Endothelial cell of umbilical vein (primary cell): ENCODE measurements around the gene DIO1. TPM values are rescaled to one million over a fixed set of nuclear protein-coding genes. Genes with fewer than 3 reads are reported as not detected.

Source experiments
- BruUV-seq: library from RNA; stranded (reverse); fragments of 400-500 nt; replicated peaks from 2 replicates; lab custom pipeline; 2021; lab: Mats Ljungman, UMichigan
- CTCF ChIA-PET: fragments of 300-600, 350-600 bp; sonication (Branson Sonifier 250); formaldehyde crosslinking; loops from one replicate; lab custom pipeline; 2021; ENCODE audit warnings: antibody characterized with exemption, inconsistent platforms; lab: Charles Lee
- POLR2A ChIA-PET: fragments of 300-600, 350-600 bp; sonication (Branson Sonifier 250); formaldehyde crosslinking; loops from one replicate; lab custom pipeline; 2021; ENCODE audit warnings: antibody characterized with exemption, inconsistent platforms; lab: Charles Lee
- DNase-seq: peaks from one replicate; pipeline ENCODE4 v3.0.0-alpha.2; 2011; ENCODE audit warnings: low read depth, low spot score
- FAIRE-seq: peaks from 2 replicates; lab custom pipeline; 2011; peaks lifted over from hg19 to GRCh38; lab: Jason Lieb, UNC
- H2AFZ ChIP-seq: 2 replicates; pipeline ENCODE4 v1.6.0; 2012; ENCODE audit warnings: low read depth, low read length, control low read depth, inconsistent platforms
- H3K27ac ChIP-seq: 2 replicates; pipeline ENCODE4 v1.5.1; 2011; ENCODE audit warnings: low read depth, mild to moderate bottlenecking, control low read depth, low read length, moderate library complexity; ENCODE audit not compliant: insufficient read depth
- H3K27me3 ChIP-seq, 2 experiments: 2 replicates each; pipeline versions ENCODE4 v1.6.0 to v1.6.1; 2011; ENCODE audit warnings: low read length in 2 of 2, mixed read lengths in 1 of 2; ENCODE audit not compliant: control insufficient read depth in 2 of 2, insufficient read depth in 2 of 2
- H3K36me3 ChIP-seq, 2 experiments: 2 replicates in 1 of 2; 3 replicates in 1 of 2; pipeline ENCODE4 v1.5.1; 2011; ENCODE audit warnings: low read length in 2 of 2, mild to moderate bottlenecking in 1 of 2, moderate library complexity in 1 of 2; ENCODE audit not compliant: control insufficient read depth in 2 of 2, insufficient read depth in 2 of 2; ENCODE audit errors: extremely low read depth in 1 of 2
- H3K4me1 ChIP-seq: 3 replicates; pipeline ENCODE4 v1.5.1; 2011; ENCODE audit warnings: mild to moderate bottlenecking, low read length; ENCODE audit not compliant: control insufficient read depth, insufficient read depth; ENCODE audit errors: extremely low read depth
- H3K4me2 ChIP-seq: 2 replicates; pipeline ENCODE4 v1.6.1; 2011; ENCODE audit warnings: low read length, control low read depth, mixed read lengths; ENCODE audit not compliant: insufficient read depth
- H3K4me3 ChIP-seq, 3 experiments: fragments of 200-600 bp in 1 of 3; sonication (generic), shearing (Covaris generic) in 1 of 3; replicated peaks in 1 of 3; 2 replicates each; pipeline ENCODE4 v1.5.1; 2011 to 2016; ENCODE audit warnings: control low read depth in 3 of 3, low read length in 3 of 3, mild to moderate bottlenecking in 2 of 3, inconsistent platforms in 1 of 3, low read depth in 1 of 3, moderate library complexity in 1 of 3; ENCODE audit not compliant: insufficient read depth in 1 of 3
- H3K79me2 ChIP-seq: 2 replicates; pipeline ENCODE4 v1.6.0; 2012; ENCODE audit warnings: low read length, inconsistent platforms; ENCODE audit not compliant: control insufficient read depth, insufficient read depth
- H3K9ac ChIP-seq: replicated peaks from 2 replicates; pipeline ENCODE3; 2011; ENCODE audit warnings: low read length, control low read depth; ENCODE audit not compliant: insufficient read depth; ENCODE audit errors: extremely low read depth
- H3K9me1 ChIP-seq: replicated peaks from 3 replicates; pipeline ENCODE4 v1.6.0; 2011; ENCODE audit warnings: mild to moderate bottlenecking, low read length; ENCODE audit not compliant: control insufficient read depth, insufficient read depth; ENCODE audit errors: extremely low read depth
- H3K9me3 ChIP-seq: replicated peaks from 2 replicates; pipeline ENCODE4 v1.5.1; 2012; ENCODE audit warnings: low read length, inconsistent platforms; ENCODE audit not compliant: control insufficient read depth, insufficient read depth
- H4K20me1 ChIP-seq: replicated peaks from 2 replicates; pipeline ENCODE3; 2011; ENCODE audit warnings: mild to moderate bottlenecking, low read length; ENCODE audit not compliant: control insufficient read depth, insufficient read depth; ENCODE audit errors: extremely low read depth
- EZH2 ChIP-seq: IDR thresholded peaks from 2 replicates; pipeline ENCODE4 v1.6.1; 2012; ENCODE audit warnings: borderline replicate concordance, low read depth, mild to moderate bottlenecking, moderate library complexity, low read length, inconsistent platforms; ENCODE audit not compliant: severe bottlenecking
- FOS ChIP-seq: IDR thresholded peaks from 2 replicates; pipeline ENCODE4 v1.6.1; 2011; ENCODE audit warnings: mild to moderate bottlenecking, low read length, moderate library complexity, borderline replicate concordance; ENCODE audit not compliant: insufficient read depth
- GATA2 ChIP-seq: IDR thresholded peaks from 2 replicates; pipeline ENCODE4 v1.7.0; 2011; ENCODE audit warnings: low read depth, mild to moderate bottlenecking, moderate library complexity, mixed read lengths, low read length; ENCODE audit not compliant: insufficient read length, insufficient read depth
- JUN ChIP-seq: IDR thresholded peaks from 2 replicates; pipeline ENCODE4 v1.6.1; 2011; ENCODE audit warnings: borderline replicate concordance, low read depth; ENCODE audit not compliant: insufficient read length, insufficient read depth
- MYC ChIP-seq: IDR thresholded peaks from one replicate; pipeline ENCODE4 v1.6.1; 2011; ENCODE audit warnings: mild to moderate bottlenecking, low read depth, low read length
- POLR2A ChIP-seq: IDR thresholded peaks from 2 replicates; pipeline ENCODE4 v1.6.1; 2012; ENCODE audit warnings: low read depth, mild to moderate bottlenecking, control low read depth, low read length
- POLR2AphosphoS5 ChIP-seq: IDR thresholded peaks from 2 replicates; pipeline ENCODE4 v1.6.1; 2012; ENCODE audit warnings: low read depth, mild to moderate bottlenecking, control low read depth, low read length, moderate library complexity; ENCODE audit not compliant: insufficient read depth
- dilution Hi-C: fragments of 300-500 bp; cut with MboI; formaldehyde crosslinking; loops from one replicate; pipeline ENCODE4 v1.15.0; 2019; ENCODE audit warnings: low sequenced_read_pairs; ENCODE audit not compliant: extremely low pct_ligation_motif_present
- intact Hi-C: fragments of 100-400 bp; cut with micrococcal nuclease; formaldehyde crosslinking; loops from one replicate; pipeline ENCODE4 v1.10.0; 2022
- polyA plus RNA-seq, 4 experiments: library from polyadenylated mRNA; depleted of rRNA in 3 of 4; stranded (reverse) in 3 of 4; unstranded in 1 of 4; fragments of >200 nt; gene quantifications; 2 replicates each; pipeline versions ENCODE4 v1.2.1 to v1.2.3, GENCODE V29; 2011 to 2012; ENCODE audit warnings: missing spikeins in 1 of 4
- total RNA-seq: library from RNA; stranded (reverse); gene quantifications from 2 replicates; pipeline ENCODE4 v1.2.3, GENCODE V29; 2021
- TF ChIP-seq, protein P1 (sequence below): IDR thresholded peaks from 2 replicates; pipeline ENCODE4 v1.6.1; 2011; ENCODE audit not compliant: insufficient read depth, insufficient read length

The DIO1 gene
- total and polyA plus RNA-seq, 2 donors (not counting 3 experiments of a cell fraction or from before 2014, with no cell fraction given), result not detected

GRCh38 chr1:53899206-53899628 is 5.2 kb downstream of the DIO1 start:
- Histone ChIP-seq H3K4me2 (no peak overlapping the region), H4K20me1 (no peaks in the 10 kb centered on the region), H3K4me1 (no peaks in the 10 kb centered on the region), H3K4me3 (no peak overlapping the region), H3K79me2 (no peaks in the 10 kb centered on the region), H2AFZ (no peak overlapping the region), H3K27me3 (no peaks in the 10 kb centered on the region), H3K9me1 (no peaks in the 10 kb centered on the region), H3K9ac (no peak overlapping the region), H3K27ac (no peak overlapping the region), H3K9me3 (no peaks in the 10 kb centered on the region), H3K36me3 (no peaks in the 10 kb centered on the region)
- dilution Hi-C loops, result no loop called here
- FAIRE-seq (no peak), DNase-seq (no peak)
- POLR2A ChIA-PET, result no interaction called here
- CTCF ChIA-PET, result interaction anchor here (1.3 to 2.1 kb wide), 3 partner anchors 14 to 46 kb away, joined by 4 to 7 read pairs (median 6); partner anchors contain the start of genes IFT25 and LRRC42
- BruUV-seq, result no TSS peak
- TF ChIP-seq EZH2 (no peak), JUN (no peak), FOS (no peak), POLR2AphosphoS5 (no peak), MYC (no peak)
- TF ChIP-seq, protein P1, sequence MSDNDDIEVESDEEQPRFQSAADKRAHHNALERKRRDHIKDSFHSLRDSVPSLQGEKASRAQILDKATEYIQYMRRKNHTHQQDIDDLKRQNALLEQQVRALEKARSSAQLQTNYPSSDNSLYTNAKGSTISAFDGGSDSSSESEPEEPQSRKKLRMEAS, result no peak
- intact Hi-C loops, result no loop called here

- H3K4me1 ChIP-seq, result no peaks in the 10 kb centered on the region
- H3K36me3 ChIP-seq, result no peaks in the 10 kb centered on the region
- no peak overlapping the region for H3K27ac ChIP-seq
- no TSS peak for BruUV-seq
- FAIRE-seq (no peak), DNase-seq (no peak)
- ChIA-PET POLR2A (no interaction called here), CTCF (interaction anchor here (1.3 to 2.1 kb wide), 3 partner anchors 13 to 46 kb away, joined by 4 to 7 read pairs (median 6); partner anchors contain the start of genes IFT25 and LRRC42)
- no peak overlapping the region for H2AFZ ChIP-seq
- H3K9me3 ChIP-seq, result no peaks in the 10 kb centered on the region
- H3K4me2 ChIP-seq, result no peak overlapping the region
- H3K4me3 ChIP-seq, result no peak overlapping the region
- TF ChIP-seq JUN, result no peak
- TF ChIP-seq POLR2A, result no peak
- TF ChIP-seq FOS, result no peak
- no peak for TF ChIP-seq POLR2AphosphoS5
- no peak for TF ChIP-seq EZH2
- TF ChIP-seq GATA2, result no peak
- no peaks in the 10 kb centered on the region for H3K79me2 ChIP-seq
- no peaks in the 10 kb centered on the region for H4K20me1 ChIP-seq
- intact Hi-C loops, result no loop called here
- no peaks in the 10 kb centered on the region for H3K27me3 ChIP-seq
- dilution Hi-C loops, result no loop called here
- H3K9ac ChIP-seq, result no peak overlapping the region
- no peaks in the 10 kb centered on the region for H3K9me1 ChIP-seq
Measured at GRCh38 chr1:53899708-53900107, 5.7 kb downstream of the DIO1 start.
